Upper lobe of left lung (tissue), 4 donors: ENCODE data around the gene GMPPB.
"Not testable (repeated sequence)": the region's sequence is repeated elsewhere in the genome, so short reads cannot be mapped to it uniquely, and the experiment has no call there.

Source experiments
- POLR2AphosphoS5 ChIP-seq, 2 donors: sonication (generic); formaldehyde crosslinking; IDR thresholded peaks; one replicate each; pipeline ENCODE4 v1.5.1; 2017; ENCODE audit warnings: antibody characterized with exemption in 2 of 2
- TF ChIP-seq, protein P1 (sequence below), 6 experiments: fragments of 450-650 bp in 4 of 6; fragments of 200-600 bp in 2 of 6; sonication (generic) in 2 of 6; IDR thresholded peaks; one replicate each; pipeline ENCODE4 v1.5.1; 2016 to 2019; ENCODE audit warnings: antibody characterized with exemption in 6 of 6

DNA sequence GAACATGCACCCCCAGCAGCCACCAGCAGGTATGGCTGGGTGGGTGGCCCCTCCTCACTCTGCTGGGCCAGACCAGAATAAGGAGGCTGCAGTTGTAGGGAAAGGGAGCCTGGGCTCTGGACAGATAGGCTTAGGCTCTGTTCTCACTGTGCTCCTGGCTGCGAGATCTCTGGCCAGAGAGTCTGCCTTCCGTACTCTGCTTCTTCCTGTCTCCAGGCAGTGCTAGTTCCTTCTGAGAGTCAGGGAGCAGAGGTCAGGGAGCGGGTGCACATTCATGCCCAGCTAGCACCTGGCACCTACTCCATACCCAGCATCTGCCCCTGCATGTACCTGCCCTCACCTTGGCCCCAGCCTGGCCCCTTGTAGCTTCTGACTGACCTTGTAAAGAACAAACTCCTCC lies 32.3 kb downstream of the GMPPB start:
- TF ChIP-seq, protein P1, sequence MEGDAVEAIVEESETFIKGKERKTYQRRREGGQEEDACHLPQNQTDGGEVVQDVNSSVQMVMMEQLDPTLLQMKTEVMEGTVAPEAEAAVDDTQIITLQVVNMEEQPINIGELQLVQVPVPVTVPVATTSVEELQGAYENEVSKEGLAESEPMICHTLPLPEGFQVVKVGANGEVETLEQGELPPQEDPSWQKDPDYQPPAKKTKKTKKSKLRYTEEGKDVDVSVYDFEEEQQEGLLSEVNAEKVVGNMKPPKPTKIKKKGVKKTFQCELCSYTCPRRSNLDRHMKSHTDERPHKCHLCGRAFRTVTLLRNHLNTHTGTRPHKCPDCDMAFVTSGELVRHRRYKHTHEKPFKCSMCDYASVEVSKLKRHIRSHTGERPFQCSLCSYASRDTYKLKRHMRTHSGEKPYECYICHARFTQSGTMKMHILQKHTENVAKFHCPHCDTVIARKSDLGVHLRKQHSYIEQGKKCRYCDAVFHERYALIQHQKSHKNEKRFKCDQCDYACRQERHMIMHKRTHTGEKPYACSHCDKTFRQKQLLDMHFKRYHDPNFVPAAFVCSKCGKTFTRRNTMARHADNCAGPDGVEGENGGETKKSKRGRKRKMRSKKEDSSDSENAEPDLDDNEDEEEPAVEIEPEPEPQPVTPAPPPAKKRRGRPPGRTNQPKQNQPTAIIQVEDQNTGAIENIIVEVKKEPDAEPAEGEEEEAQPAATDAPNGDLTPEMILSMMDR (IDR thresholded peaks at IDR 0.05) = not testable (repeated sequence)
- not testable (repeated sequence) for TF ChIP-seq POLR2AphosphoS5 (IDR thresholded peaks at IDR 0.05)
